PC-9 (cell line): Measurements from ENCODE around the gene SSR4. TPM values are rescaled to one million over a fixed set of nuclear protein-coding genes. Genes with fewer than 3 reads are reported as not detected.

Experiments
- BruUV-seq: library from RNA; stranded (reverse); fragments of 400-500 nt; replicated peaks from 2 replicates; lab custom pipeline; 2021; lab: Mats Ljungman, UMichigan
- CTCF ChIA-PET: fragments of 300-600 bp; sonication (Branson Sonifier 250); formaldehyde crosslinking; loops from one replicate; lab custom pipeline; 2022; ENCODE audit warnings: antibody characterized with exemption; lab: Charles Lee
- POLR2A ChIA-PET: fragments of 300-600 bp; sonication (Branson Sonifier 250); formaldehyde crosslinking; loops from one replicate; lab custom pipeline; 2022; ENCODE audit warnings: antibody characterized with exemption; ENCODE audit not compliant: unreplicated experiment; lab: Charles Lee
- DNase-seq, 2 experiments: peaks; one replicate each; pipeline versions ENCODE4 v3.0.0 to v3.0.0-alpha.2; 2015 to 2022; ENCODE audit warnings: mixed read lengths in 1 of 2
- H2AFZ ChIP-seq: fragments of 200-600 bp; sonication (generic); 2 replicates; pipeline ENCODE4 v1.8.1; 2017; ENCODE audit warnings: antibody characterized with exemption
- H3F3A ChIP-seq: fragments of 200-600 bp; sonication (generic); 2 replicates; pipeline ENCODE4 v1.8.1; 2017; ENCODE audit warnings: antibody characterized with exemption, mild to moderate bottlenecking, low read depth; ENCODE audit not compliant: insufficient read depth
- H3K27ac ChIP-seq: fragments of 200-600 bp; sonication (generic); 2 replicates; pipeline ENCODE4 v1.6.1; 2016; ENCODE audit warnings: mixed run types
- H3K27me3 ChIP-seq: fragments of 200-600 bp; sonication (generic); 2 replicates; pipeline ENCODE4 v1.6.1; 2016; ENCODE audit warnings: low read depth, mixed run types; ENCODE audit not compliant: insufficient read depth
- H3K36me3 ChIP-seq: fragments of 200-600 bp; sonication (generic); 2 replicates; pipeline ENCODE4 v1.6.1; 2016; ENCODE audit warnings: low read depth, mixed run types
- H3K4me1 ChIP-seq: fragments of 200-600 bp; sonication (generic); replicated peaks from 2 replicates; pipeline ENCODE4 v1.6.1; 2016; ENCODE audit warnings: mixed run types; ENCODE audit not compliant: insufficient read depth
- H3K4me2 ChIP-seq: fragments of 200-600 bp; sonication (generic); 2 replicates; pipeline ENCODE4 v1.6.1; 2017; ENCODE audit warnings: mixed run types
- H3K4me3 ChIP-seq: fragments of 200-600 bp; sonication (generic); 2 replicates; pipeline ENCODE4 v1.6.1; 2016; ENCODE audit warnings: mixed run types
- H3K79me2 ChIP-seq: fragments of 200-600 bp; sonication (generic); 2 replicates; pipeline ENCODE4 v1.6.1; 2017; ENCODE audit warnings: low read depth, mixed run types
- H3K9me2 ChIP-seq: fragments of 200-600 bp; sonication (generic); 2 replicates; pipeline ENCODE4 v1.8.1; 2017; ENCODE audit warnings: mild to moderate bottlenecking; ENCODE audit not compliant: insufficient read depth
- H3K9me3 ChIP-seq: fragments of 200-600 bp; sonication (generic); 2 replicates; pipeline ENCODE4 v1.8.1; 2016; ENCODE audit warnings: low read depth; ENCODE audit not compliant: insufficient read depth
- H4K20me1 ChIP-seq: fragments of 200-600 bp; sonication (generic); 2 replicates; pipeline ENCODE4 v1.8.1; 2017; ENCODE audit not compliant: insufficient read depth
- CTCF ChIP-seq: fragments of 200-600 bp; sonication (generic); conservative IDR thresholded peaks from 2 replicates; pipeline ENCODE4 v1.6.1; 2017; ENCODE audit warnings: mixed run types, antibody characterized with exemption, mild to moderate bottlenecking, moderate library complexity
- EZH2 ChIP-seq: fragments of 200-600 bp; sonication (generic); IDR thresholded peaks from 2 replicates; pipeline ENCODE4 v1.8.0; 2017; ENCODE audit warnings: antibody characterized with exemption, low read depth
- intact Hi-C: fragments of 100-400 bp; cut with micrococcal nuclease; formaldehyde crosslinking; loops from one replicate; pipeline ENCODE4 v1.10.0; 2022; ENCODE audit not compliant: unreplicated experiment
- total RNA-seq: library from RNA; stranded (reverse); gene quantifications from 2 replicates; pipeline ENCODE4 v1.2.3, GENCODE V29; 2021

The SSR4 gene
- total RNA-seq, 1 experiment from 2014 or later, result 223 TPM

GRCh38 chrX:153764786-153765137 is 29.7 kb upstream of the SSR4 start:
- no peaks in the 10 kb centered on the region for H3K9me2 ChIP-seq
- no peaks in the 10 kb centered on the region for H3K9me3 ChIP-seq
- no peaks in the 10 kb centered on the region for H3F3A ChIP-seq
- POLR2A ChIA-PET, result no interaction called here
- no peaks in the 10 kb centered on the region for H4K20me1 ChIP-seq
- no peaks in the 10 kb centered on the region for H3K27me3 ChIP-seq
- peaks cover 7% of the 10 kb centered on the region; the same call in 1 of the 2 replicates for H3K4me1 ChIP-seq
- TF ChIP-seq CTCF (no peak), EZH2 (no peak)
- H3K4me2 ChIP-seq, result peak overlapping the region; percentile 83
- CTCF ChIA-PET, result no interaction called here
- no peak overlapping the region; the same call in 1 of the 2 replicates for H3K4me3 ChIP-seq
- intact Hi-C loops, result loop anchor here (1.0 to 5.0 kb wide), 5 partner anchors 40 to 768 kb away; partner anchors contain the start of genes ABCD1 and BCAP31
- BruUV-seq, result no TSS peak
- H3K27ac ChIP-seq, result no peak overlapping the region
- H2AFZ ChIP-seq, result no peak overlapping the region
- no peaks in the 10 kb centered on the region for H3K36me3 ChIP-seq
- no peaks in the 10 kb centered on the region for H3K79me2 ChIP-seq
- no peak for DNase-seq

- peak overlapping the region; percentile 83 for H3K4me2 ChIP-seq
- intact Hi-C loops, result loop anchor here (1.0 to 5.0 kb wide), 2 partner anchors 29 to 767 kb away; partner anchors contain the start of genes IDH3G and SSR4
- H3K27me3 ChIP-seq, result no peaks in the 10 kb centered on the region
- CTCF ChIA-PET, result interaction anchor here (0.9 to 1.3 kb wide), 2 partner anchors 119 to 183 kb away, joined by 3 to 4 read pairs; no protein-coding TSS in a partner anchor
- POLR2A ChIA-PET, result interaction anchor here (0.6 to 0.7 kb wide), 3 partner anchors 44 to 163 kb away, joined by 4 to 9 read pairs (median 4); no protein-coding TSS in a partner anchor
- H3K9me3 ChIP-seq, result no peaks in the 10 kb centered on the region
- H3K79me2 ChIP-seq, result no peaks in the 10 kb centered on the region
- peak overlapping the region; percentile 49; the same call in 1 of the 2 replicates for H3K4me3 ChIP-seq
- TF ChIP-seq EZH2, result no peak
- no peak for TF ChIP-seq CTCF
- no peaks in the 10 kb centered on the region for H4K20me1 ChIP-seq
- peak in 1 of 2 experiments; percentile 34 for DNase-seq
- H3F3A ChIP-seq, result no peaks in the 10 kb centered on the region
- no peaks in the 10 kb centered on the region for H3K9me2 ChIP-seq
- H3K36me3 ChIP-seq, result no peaks in the 10 kb centered on the region
- no TSS peak for BruUV-seq
- H3K27ac ChIP-seq, result no peak overlapping the region
- peaks cover 7% of the 10 kb centered on the region; the same call in 1 of the 2 replicates for H3K4me1 ChIP-seq
- no peak overlapping the region for H2AFZ ChIP-seq
Measured at GRCh38 chrX:153765138-153766079, 29.1 kb upstream of the SSR4 start.

DNA sequence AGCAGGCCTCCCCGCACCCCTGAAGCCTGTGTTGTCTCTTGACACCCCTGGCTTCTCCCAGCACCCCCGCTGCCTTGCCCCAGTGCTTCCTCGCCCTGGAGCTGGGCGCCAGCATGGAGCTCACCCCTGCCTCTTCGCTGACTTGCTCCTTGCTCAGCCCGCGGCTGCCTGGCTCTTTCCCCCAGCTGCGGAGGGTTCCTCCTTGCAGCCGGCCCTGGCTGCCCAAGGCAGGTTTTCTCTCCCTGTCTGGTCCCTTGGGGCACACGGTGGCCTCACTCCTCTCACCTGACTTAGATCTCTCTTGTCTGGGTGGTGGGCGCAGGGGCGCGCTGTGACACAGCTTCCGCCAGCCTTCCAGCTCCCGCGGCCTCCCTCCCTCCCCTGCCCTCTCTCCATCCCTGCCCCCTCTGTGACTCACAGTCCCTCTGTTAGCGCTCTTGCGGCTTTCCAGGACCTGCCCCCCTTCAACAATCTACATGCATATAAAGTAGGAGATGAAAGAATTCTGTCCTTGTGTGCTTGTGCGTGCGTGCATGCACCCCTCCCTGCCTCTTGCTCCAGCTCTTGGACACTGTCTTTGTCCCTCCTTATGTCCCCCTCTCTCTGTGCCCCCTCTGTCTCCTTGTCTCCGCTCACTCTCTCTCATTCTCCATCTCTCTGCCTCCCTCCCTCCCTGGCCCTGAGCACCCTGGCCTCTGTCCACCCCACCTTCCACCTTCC is 28.2 kb upstream of the SSR4 start:
- Histone ChIP-seq H3F3A (no peaks in the 10 kb centered on the region), H3K36me3 (no peaks in the 10 kb centered on the region), H3K79me2 (no peaks in the 10 kb centered on the region), H2AFZ (no peak overlapping the region), H3K9me2 (no peaks in the 10 kb centered on the region), H3K27ac (no peak overlapping the region), H3K4me3 (peak overlapping the region; percentile 49; the same call in 1 of the 2 replicates), H3K4me2 (peak overlapping the region; percentile 72), H3K27me3 (no peaks in the 10 kb centered on the region), H3K9me3 (no peaks in the 10 kb centered on the region), H3K4me1 (peaks cover 7% of the 10 kb centered on the region; the same call in 1 of the 2 replicates), H4K20me1 (no peaks in the 10 kb centered on the region)
- DNase-seq, result peak; percentile 49 to 61
- intact Hi-C loops, result loop anchor here (1.0 to 5.0 kb wide), 2 partner anchors 28 to 766 kb away; partner anchors contain the start of genes IDH3G and SSR4
- CTCF ChIA-PET, result interaction anchor here (0.6 to 1.3 kb wide), 3 partner anchors 118 to 182 kb away, joined by 3 to 17 read pairs (median 4); no protein-coding TSS in a partner anchor
- BruUV-seq, result TSS peak; percentile 26
- no peak for TF ChIP-seq CTCF
- TF ChIP-seq EZH2, result no peak
- POLR2A ChIA-PET, result interaction anchor here (0.6 to 0.7 kb wide), 3 partner anchors 45 to 162 kb away, joined by 4 to 9 read pairs (median 4); no protein-coding TSS in a partner anchor
